Stimulated activated naive CD8-positive, alpha-beta T cell treated with anti-CD3 and anti-CD28 coated beads, Interleukin-15, Interleukin-2, amounts not matched to agents 100 U/mL and 50 U/mL, for 24 hours (primary cell): ENCODE results near the gene MRGPRX1.
"Not testable (repeated sequence)": the region's sequence is repeated elsewhere in the genome, so short reads cannot be mapped to it uniquely, and the experiment has no call there.

Source experiments
- ATAC-seq: fragments of 150-1000 bp; cut with Tn5 transposase; one replicate; pipeline ENCODE4 v1.10.0; 2021
- DNase-seq: peaks from one replicate; pipeline ENCODE4 v3.0.0; 2021

Gene MRGPRX1

DNA sequence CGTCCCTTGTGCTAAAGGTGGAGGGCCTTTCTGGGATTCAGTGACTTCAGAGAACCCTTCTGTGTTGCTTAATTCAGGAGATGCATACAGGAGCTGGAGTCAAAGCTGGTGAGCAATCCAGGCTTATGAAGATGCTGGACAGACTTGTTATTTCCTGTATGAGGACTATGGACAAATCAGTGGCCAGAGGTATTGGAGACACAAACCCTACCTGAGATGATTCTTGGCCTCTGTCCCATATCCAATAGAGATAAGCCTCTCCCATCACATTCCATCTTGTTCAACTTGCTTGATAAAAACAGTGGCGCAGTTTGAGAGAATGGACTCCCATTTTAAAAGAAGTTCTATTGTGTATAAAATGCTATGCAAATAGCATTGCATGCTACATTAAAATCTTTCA, at the start of gene MRGPRX1:
MRGPRX1 (minus strand) TSS at position 101 of the 400 bp plus-strand sequence. CDS start 4,630 bp downstream, outside the sequence.
- DNase-seq: no peak
- ATAC-seq: no peak

DNA sequence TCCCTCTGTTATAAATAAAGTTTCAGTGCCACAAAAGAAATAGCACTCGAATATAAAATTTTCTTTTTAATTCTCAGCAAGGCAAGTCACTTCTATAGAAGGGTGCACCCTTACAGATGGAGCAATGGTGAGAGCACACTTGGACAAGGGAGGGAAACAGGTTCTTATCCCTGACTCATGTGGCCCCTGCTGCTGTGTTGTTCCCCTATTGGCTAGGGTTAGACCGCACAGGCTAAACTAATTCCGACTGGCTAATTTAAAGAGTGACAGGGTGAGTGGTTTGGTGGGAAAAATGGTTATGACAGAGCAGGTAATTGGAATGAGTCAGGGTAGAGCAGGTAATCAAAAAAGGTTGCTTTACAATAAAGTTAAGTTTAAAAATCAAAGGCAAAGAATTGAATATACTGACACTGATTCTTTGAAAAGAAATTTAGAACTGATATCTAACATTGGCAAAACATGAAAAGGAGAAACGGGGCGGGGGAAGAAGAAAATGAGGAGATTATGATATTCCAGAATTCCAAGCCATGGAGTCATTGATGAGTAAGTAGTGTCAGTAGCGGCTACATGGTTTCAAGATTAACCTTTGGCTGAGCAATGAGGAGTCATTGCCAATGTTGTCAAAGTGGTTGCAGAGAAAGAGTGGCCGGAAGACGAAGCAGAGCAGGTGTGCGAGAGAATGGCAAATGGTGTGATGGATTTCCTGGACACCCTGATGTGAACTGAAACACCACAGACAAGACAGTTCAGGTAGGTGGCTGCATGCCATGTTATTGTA, 48.4 kb upstream of the MRGPRX1 start:
- ATAC-seq (no peak), DNase-seq (no peak)

DNA sequence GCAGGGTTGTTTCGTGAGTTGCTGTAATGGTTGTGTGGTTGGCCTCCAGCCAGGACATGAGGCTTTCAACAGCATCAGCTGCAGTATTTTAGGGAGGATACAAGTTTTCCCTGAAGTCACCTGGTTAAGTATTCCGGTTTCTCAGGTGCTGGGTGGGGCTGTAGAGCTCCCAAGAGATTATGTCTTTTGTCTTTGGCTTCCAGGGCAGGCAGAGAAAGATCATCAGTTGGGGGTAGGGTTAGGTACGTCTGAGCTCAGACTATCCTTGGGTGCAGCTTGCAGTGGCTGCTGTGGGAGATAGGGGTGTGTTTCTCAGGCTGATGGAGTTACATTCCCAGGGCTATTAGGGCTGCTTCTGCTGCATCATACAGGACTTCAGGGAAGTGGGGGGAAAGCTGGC, 47.5 kb upstream of the MRGPRX1 start:
- ATAC-seq (no peak), DNase-seq (no peak)

DNA sequence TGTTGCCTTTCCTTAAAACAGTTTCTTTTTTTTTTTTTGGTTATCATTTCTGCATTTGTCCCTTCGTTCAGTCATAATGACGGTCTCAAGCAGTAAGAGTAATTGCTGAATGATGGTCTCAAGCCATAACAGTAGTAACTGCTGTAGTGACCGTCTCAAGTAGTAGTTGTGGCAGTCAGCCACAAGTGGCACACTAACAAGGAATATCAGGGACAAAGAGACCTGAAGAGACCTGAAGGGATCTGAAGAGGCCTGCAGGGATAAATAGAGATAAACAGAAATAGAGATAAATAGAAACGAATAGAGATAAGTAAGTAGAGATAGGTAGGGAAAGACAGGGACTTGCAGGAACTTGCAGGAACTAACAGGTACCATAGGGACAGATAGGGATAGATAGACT, 42.7 kb upstream of the MRGPRX1 start:
- ATAC-seq (no peak), DNase-seq (no peak)

DNA sequence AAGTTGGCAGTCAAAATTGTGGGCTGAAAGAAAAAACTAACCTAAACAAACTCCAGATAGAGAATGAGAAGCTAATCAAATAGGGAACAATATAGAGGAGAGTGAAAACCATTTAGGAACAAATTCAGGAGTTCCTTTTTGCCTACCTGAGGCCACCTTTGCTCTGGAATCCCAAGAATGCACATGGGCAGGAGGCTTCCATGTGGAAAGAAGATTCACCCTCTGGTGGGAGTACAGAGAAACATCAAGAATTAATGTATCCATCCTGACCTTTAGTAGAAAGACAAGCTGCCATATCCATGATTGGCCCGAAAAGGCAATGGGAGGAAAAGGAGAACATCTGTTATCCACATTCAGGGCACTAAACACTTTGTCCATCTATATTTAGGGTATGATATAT, 35.0 kb upstream of the MRGPRX1 start:
- no peak for ATAC-seq
- no peak for DNase-seq

DNA sequence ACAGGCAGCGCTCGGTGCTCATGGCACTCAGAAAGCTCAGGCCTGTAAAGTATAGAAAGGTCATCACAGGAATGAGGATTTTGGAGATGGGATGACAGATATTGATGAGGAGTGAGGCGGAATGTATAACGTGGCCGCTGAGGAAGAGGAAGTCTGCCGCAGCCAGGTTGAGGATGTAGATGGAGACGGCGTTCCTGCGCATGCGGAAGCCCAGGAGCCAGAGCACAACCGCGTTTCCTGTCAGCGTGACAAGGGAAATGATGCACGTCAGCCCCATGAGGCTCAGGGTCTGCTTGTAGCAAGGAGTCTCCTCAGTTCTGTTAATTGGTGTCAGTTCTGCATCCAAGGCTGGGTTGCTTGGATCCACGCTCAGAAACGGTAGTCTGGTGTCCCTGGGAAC, 33.1 kb upstream of the MRGPRX1 start:
- DNase-seq (no peak), ATAC-seq (no peak)

DNA sequence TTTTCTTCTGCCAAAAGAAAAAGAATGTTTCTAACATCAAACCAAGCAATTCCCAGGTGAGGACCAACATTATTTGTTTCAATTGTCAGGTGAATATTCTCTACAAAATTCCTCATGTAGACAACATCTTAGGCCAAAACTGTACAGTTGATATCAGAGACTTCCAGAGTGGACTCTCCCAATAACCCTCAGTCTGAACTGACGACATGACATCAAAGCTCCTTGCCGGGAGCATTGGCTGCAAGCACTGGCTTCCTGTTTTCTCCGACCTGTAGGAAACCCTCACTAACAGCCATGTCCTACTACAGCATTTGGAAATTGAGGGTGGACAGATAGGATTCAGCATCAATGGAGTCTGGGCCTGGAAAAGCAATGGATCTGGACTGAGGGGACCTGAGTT, 30.5 kb upstream of the MRGPRX1 start:
- no peak for DNase-seq
- no peak for ATAC-seq

DNA sequence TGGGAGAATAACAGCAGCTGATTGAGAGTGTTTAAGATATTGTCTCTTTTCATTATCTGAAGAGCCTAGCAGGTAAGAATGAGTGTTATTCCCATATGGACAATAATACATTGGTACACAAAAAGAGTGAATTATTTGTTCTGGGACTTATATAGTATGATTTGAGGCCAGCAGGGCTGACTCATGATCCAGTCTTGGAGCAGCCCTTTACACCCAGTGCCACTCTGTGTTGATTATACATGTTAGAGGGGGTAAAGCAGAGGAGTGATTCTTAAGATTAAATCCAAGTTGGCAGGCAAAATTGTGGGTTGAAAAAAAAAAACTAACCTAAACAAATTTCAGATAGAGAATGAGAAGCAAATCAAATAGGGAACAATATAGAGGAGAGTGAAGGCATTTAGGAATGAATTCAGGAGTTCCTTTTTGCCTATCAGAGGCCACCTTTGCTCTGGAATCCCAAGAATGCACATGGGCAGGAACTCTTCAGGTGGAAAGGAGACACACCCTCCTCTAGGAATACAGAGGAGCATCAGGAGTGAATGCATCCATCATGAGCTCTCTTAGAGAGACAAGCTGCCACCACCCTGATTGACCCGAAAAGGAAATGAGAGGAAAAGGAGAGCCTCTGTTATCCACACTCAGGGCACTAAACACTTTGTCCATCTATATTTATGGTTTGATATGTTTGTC, 19.2 kb upstream of the MRGPRX1 start:
- DNase-seq: no peak
- ATAC-seq: no peak

DNA sequence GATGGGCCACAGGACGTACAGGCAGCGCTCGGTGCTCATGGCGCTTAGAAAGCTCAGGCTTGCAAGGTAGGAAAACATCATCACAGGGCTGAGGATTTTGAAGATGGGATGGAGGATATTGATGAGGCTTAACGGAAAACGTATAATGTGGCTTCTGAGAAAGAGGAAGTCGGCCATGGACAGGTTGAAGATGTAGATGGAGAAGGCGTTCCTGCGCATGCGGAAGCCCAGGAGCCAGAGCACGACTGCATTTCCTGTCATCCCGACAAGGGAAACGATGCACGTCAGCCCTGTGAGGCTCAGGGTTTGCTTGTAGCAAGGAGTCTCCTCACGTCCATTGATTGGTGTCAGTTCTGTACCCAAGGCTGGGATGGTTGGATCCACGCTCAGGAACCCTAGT, 17.4 kb upstream of the MRGPRX1 start:
- DNase-seq (no peak), ATAC-seq (no peak)

DNA sequence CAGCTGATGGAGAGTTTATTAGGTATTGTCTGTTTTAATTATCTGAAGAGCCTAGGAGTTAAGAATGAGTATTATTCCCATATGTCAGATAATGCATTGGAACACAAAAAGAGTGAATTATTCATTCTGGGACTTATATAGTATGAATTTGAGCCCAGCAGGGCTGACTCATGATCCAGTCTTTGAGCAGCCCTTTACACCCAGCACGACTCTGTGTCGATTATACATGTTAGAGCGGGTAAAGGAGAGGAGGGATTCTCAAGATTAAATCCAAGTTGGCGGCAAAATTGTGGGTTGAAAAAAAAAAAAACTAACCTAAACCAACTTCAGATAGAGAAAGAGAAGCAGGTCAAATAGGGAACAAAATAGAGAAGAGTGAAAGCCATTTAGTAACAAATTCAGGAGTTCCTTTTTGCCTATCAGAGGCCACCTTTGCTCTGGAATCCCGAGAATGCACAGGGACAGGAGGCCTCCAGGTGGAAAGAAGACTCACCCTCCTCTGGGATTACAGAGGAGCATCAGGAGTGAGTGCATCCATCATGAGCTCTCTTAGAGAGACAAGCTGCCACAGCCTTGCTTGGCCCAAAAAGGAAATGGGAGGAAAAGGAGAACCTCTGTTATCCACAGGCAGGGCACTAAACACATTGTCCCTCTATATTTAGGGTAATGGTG, 3.1 kb downstream of the MRGPRX1 start:
- no peak for DNase-seq
- no peak for ATAC-seq

DNA sequence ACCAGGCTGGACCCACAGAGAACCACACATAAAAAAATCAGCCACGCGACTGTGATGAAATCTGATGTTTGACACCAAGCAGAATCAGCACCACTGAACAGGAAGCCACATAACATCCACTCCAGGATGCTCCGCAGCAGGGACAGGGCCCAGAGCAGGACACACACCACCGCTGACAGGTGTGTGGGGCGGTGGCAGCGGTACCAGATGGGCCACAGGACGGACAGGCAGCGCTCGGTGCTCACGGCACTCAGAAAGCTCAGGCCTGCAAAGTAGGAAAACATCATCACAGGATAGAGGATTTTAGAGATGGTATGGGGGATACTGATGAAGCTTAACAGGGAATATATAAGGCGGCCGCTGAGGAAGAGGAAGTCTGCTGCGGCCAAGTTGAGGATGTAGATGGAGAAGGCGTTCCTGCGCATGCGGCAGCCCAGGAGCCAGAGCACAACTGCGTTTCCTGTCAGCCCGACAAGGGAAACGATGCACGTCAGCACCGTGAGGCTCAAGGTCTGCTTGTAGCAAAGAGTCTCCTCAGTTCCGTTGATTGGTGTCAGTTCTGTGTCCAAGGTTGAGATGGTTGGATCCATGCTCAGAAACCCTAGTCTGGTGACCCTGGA, 4.9 kb downstream of the MRGPRX1 start:
- no peak for ATAC-seq
- no peak for DNase-seq

DNA sequence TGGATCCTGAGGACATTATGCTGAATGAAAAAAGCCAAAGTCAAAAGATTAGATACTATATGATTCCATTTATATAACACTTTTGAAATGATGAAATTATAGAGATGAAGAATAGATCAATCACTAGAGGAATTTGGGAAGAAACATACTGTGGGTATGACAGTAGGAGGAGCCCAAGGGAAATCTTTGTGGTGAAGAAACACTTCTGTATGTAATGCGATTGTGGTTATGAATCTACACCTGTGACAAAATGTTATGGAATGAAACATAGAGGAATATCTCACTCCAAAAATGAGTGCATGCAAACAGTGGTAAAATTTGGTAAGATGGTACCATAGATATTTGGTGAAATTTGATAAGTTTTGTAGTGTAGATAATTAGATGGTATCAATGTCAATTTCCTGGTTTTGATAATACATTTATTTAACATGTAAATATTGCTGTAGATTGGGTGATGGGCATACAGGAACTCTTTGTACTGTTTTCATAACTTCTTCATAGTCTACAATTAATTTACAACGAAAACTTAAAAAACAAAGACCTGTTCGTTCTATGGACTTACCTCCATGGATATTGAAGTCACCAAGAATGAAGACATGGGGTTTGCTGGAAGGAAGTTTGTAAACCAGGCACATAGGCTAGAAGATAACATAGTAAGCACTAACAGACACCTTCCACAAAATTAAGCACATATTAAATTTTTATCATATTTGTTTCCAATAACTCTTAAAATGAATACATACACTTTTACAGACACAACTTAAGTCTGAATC, 11.5 kb downstream of the MRGPRX1 start:
- ATAC-seq: no peak
- no peak for DNase-seq

DNA sequence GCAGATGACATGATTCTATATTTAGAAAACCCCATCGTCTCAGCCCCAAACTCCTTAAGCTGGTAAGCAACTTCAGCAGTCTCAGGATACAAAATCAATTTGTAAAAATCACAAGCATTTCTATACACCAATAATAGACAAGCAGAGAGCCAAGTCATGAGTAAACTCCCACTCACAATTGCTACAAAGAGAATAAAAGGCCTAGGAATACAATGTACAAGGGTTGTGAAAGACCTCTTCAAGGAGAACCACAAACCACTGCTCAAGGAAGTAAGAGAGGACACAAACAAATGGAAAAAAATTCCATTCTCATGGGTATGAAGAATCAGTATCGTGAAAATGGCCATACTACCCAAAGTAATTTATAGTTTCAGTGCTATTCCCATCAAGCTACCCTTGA, 13.8 kb downstream of the MRGPRX1 start:
- DNase-seq, ATAC-seq: not testable (repeated sequence)

DNA sequence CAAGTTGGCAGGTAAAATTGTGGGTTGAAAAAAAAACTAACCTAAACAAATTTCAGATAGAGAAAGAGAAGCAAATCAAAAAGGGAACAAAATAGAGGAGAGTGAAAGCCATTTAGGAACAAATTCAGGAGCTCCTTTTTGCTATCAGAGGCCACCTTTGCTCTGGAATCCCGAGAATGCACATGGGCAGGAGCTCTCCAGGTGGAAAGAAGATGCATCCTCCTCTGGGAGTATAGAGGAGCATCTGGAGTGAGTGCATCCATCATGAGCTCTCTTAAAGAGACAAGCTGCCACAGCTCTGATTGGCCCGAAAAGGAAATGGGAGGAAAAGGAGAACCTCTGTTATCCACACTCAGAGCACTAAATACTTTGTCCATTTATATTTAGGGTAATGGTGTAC, 26.3 kb downstream of the MRGPRX1 start:
- DNase-seq: no peak
- ATAC-seq: no peak

DNA sequence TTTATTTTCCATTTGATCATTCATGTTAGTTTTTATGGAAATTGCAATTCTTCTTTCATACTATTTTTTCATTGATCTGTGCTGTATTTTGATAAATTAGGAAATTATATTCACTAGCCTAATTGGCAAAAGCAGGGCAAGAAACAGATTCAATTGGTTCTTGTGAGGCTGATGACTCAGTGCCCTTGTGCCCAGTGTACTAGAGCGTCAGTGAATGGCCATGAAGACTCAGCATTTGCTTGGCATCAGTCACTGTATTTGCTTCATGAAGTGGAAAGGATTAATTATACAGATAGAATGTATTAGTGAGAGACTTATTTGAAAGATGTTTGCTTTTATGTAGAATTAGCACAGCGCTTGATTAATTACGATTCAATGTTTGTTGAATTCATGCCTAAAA, 31.8 kb downstream of the MRGPRX1 start:
- no peak for ATAC-seq

DNA sequence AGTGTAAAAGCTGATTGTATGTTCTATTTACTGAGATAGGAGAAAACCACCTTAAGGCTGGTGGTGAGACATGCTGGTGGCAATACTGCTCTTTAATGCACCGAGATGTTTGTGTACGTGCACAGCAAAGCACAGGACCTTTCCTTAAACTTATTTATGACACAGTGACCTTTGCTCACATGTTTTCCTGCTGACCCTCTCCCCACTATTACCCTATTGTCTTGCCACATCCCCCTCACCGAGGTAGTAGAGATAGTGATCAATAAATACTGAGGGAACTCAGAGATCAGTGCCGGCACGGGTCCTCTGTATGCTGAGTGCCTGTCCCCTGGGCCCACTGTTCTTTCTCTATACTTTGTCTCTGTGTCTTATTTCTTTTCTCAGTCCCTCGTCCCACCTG, 38.6 kb downstream of the MRGPRX1 start:
- ATAC-seq: not testable (repeated sequence)

More for the DNA sequence above, 31.8 kb downstream of the MRGPRX1 start:
- DNase-seq: no peak

DNA sequence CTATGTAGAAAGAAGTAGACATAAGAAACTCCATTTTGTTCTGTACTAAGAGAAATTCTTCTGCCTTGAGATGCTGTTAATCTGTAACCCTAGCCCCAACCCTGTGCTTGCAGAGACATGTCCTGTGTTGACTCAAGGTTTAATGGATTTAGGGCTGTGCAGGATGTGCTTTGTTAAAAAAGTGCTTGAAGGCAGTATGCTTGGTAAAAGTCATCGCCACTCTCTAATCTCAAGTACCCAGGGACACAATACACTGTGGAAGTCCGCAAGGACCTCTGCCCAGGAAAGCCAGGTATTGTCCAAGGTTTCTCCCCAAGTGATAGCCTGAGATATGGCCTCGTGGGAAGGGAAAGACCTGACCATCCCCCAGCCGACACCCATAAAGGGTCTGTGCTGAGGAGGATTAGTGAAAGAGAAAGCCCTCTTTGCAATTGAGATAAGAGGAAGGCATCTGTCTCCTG, 39.0 kb downstream of the MRGPRX1 start:
- not testable (repeated sequence) for DNase-seq, ATAC-seq

More for the DNA sequence above, 38.6 kb downstream of the MRGPRX1 start:
- DNase-seq: not testable (repeated sequence)

DNA sequence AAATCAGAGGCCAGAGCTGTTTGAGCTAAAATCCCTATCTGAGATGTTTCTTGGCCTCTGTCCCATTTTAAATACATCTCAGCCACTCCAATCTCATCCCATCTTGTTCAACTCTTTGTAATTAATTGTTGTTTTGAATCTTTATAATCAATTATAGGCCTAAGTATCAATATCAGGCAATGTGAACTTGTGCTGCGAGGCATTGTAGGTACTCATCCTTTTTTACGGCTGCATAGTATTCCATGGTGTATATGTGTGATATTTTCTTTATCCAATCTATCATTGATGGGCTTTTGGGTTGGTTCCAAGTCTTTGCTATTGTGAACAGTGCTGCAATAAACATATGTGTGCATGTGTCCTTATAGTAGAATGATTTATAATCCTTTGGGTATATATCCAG, 47.5 kb downstream of the MRGPRX1 start:
- DNase-seq, ATAC-seq: not testable (repeated sequence)

DNA sequence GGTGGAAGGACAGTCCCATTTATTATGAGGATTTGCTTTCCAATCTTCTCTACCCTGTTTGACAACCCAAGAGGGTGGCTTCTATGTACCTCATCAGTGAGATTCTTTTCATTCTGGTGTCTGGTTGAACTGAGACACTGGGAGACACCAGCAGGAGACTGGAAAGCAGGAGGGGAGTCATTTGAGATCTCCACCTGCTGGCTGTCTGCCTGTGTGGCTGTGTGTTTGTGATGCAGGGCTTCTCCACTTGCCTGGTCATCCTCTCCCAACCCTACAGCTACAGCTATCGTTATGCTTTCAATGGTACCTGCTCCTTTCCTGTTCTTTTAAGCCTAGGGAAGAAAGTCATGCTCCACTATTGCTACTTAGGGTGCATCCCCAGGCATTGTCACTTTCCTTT, 48.6 kb downstream of the MRGPRX1 start:
- no peak for ATAC-seq

More for the DNA sequence above, 48.6 kb downstream of the MRGPRX1 start:
- DNase-seq: no peak
